Muscle of leg (tissue), 11 donors: ENCODE measurements around the gene B3GALT6. TPM values are rescaled to one million over a fixed set of nuclear protein-coding genes. Genes with fewer than 3 reads are reported as not detected.

ENCODE experiments used
- DNase-seq: peaks from one replicate; pipeline ENCODE4 v3.0.0; 2013
- H3K27ac ChIP-seq: one replicate; pipeline ENCODE4 v1.5.1; 2013; ENCODE audit warnings: mild to moderate bottlenecking, low read length, control low read depth
- H3K27me3 ChIP-seq: one replicate; pipeline ENCODE4 v1.6.1; 2013; ENCODE audit warnings: low read length; ENCODE audit not compliant: control insufficient read depth, insufficient read depth
- H3K36me3 ChIP-seq: one replicate; pipeline ENCODE4 v1.6.1; 2013; ENCODE audit warnings: low read length; ENCODE audit not compliant: control insufficient read depth, insufficient read depth
- H3K4me1 ChIP-seq: one replicate; pipeline ENCODE4 v1.6.1; 2013; ENCODE audit warnings: low read length; ENCODE audit not compliant: control insufficient read depth, insufficient read depth
- H3K4me3 ChIP-seq: one replicate; pipeline ENCODE4 v1.5.1; 2013; ENCODE audit warnings: low read length, control low read depth
- H3K9me3 ChIP-seq: replicated peaks from 2 replicates; pipeline ENCODE4 v1.6.1; 2013; ENCODE audit warnings: low read depth, low read length; ENCODE audit not compliant: control insufficient read depth
- WGBS: methylation state at CpG from one replicate; pipeline ENCODE4 v1.1.5; 2013; ENCODE audit warnings: missing lambda C conversion rate; ENCODE audit not compliant: insufficient coverage; 5-methylcytosine and 5-hydroxymethylcytosine counted together
- polyA plus RNA-seq, 8 donors: library from polyadenylated mRNA; unstranded; fragments of 120-200 nt; gene quantifications; one replicate each; pipeline versions ENCODE4 v1.2.1 to v1.2.3, GENCODE V29; 2013; ENCODE audit warnings: inconsistent platforms in 1 of 8, low replicate concordance in 1 of 8; ENCODE audit not compliant: insufficient read length in 8 of 8, insufficient read depth in 1 of 8
- total RNA-seq: library from RNA; stranded (reverse); fragments of 120-200 nt; gene quantifications from one replicate; pipeline ENCODE4 v1.2.4, GENCODE V29; 2013

The B3GALT6 gene
- total and polyA plus RNA-seq, 9 donors = 19.0 to 22.8 (median 21.2) TPM

GRCh38 chr1:1239614-1240347 is 7.7 kb downstream of the B3GALT6 start:
- no peak for DNase-seq
- Histone ChIP-seq H3K4me1 (peaks cover 55% of the 10 kb centered on the region), H3K9me3 (no peaks in the 10 kb centered on the region), H3K36me3 (peaks cover 6% of the 10 kb centered on the region), H3K4me3 (no peak overlapping the region), H3K27me3 (peaks cover 47% of the 10 kb centered on the region), H3K27ac (no peak overlapping the region)
- WGBS = 31% methylated on average over 24 of the region's 30 CpGs

GRCh38 chr1:1240348-1240732 is 8.3 kb downstream of the B3GALT6 start:
- H3K27ac ChIP-seq = no peak overlapping the region
- peaks cover 49% of the 10 kb centered on the region for H3K27me3 ChIP-seq
- H3K9me3 ChIP-seq = no peaks in the 10 kb centered on the region
- H3K4me3 ChIP-seq = no peak overlapping the region
- peaks cover under 1% of the 10 kb centered on the region for H3K36me3 ChIP-seq
- peaks cover 51% of the 10 kb centered on the region for H3K4me1 ChIP-seq
- DNase-seq = no peak
- no CpG with 5 or more reads among the region's 11 CpGs for WGBS

DNA sequence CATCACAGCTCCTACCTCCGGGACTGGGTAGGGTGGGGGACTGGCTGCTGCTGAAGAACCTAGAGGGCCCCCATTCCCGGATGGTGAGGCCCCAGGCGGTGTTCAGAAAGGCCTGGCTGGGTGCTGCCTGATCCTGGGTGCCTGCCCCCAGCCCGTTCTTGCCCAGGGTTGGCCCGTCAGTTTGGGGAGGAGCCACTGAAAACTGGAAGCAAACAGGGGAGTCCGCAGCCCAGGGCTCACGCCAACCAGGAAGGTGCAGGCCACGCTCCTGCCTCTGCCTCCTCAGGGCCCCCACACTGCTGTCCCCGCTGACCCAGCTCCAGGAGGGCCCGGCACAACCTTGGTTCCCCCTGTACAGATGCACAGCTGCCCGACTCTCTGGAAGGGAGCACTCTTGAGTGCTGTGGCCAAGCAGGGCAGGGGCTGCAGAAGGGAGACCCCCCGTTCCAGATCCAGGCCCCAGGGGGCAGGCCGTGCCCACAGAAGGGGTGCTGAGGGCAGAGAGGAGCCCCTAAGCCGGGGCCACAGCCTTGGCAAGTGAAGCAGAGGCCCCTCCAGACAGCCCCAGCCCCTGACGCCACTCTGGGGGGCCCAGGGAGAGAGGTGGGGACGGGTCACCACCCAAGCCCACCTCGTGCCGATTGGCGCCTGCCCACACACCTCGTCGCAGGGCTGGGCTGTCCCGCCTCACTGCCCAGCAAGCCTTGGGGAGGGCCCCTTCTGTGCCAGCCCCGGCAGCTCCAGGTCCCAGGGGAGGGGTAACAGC is 9.0 kb downstream of the B3GALT6 start:
- Histone ChIP-seq H3K9me3 (no peaks in the 10 kb centered on the region), H3K4me1 (peaks cover 51% of the 10 kb centered on the region), H3K27me3 (peaks cover 55% of the 10 kb centered on the region), H3K27ac (no peak overlapping the region), H3K36me3 (no peaks in the 10 kb centered on the region), H3K4me3 (no peak overlapping the region)
- no peak for DNase-seq
- 63% methylated on average over 20 of the region's 23 CpGs for WGBS

GRCh38 chr1:1241588-1242219 is 9.7 kb downstream of the B3GALT6 start:
- H3K27ac ChIP-seq = no peak overlapping the region
- WGBS = 82% methylated on average over 22 of the region's 26 CpGs
- H3K36me3 ChIP-seq = no peaks in the 10 kb centered on the region
- peaks cover 48% of the 10 kb centered on the region for H3K4me1 ChIP-seq
- no peak overlapping the region for H3K4me3 ChIP-seq
- DNase-seq = no peak
- no peaks in the 10 kb centered on the region for H3K9me3 ChIP-seq
- peaks cover 59% of the 10 kb centered on the region for H3K27me3 ChIP-seq

DNA sequence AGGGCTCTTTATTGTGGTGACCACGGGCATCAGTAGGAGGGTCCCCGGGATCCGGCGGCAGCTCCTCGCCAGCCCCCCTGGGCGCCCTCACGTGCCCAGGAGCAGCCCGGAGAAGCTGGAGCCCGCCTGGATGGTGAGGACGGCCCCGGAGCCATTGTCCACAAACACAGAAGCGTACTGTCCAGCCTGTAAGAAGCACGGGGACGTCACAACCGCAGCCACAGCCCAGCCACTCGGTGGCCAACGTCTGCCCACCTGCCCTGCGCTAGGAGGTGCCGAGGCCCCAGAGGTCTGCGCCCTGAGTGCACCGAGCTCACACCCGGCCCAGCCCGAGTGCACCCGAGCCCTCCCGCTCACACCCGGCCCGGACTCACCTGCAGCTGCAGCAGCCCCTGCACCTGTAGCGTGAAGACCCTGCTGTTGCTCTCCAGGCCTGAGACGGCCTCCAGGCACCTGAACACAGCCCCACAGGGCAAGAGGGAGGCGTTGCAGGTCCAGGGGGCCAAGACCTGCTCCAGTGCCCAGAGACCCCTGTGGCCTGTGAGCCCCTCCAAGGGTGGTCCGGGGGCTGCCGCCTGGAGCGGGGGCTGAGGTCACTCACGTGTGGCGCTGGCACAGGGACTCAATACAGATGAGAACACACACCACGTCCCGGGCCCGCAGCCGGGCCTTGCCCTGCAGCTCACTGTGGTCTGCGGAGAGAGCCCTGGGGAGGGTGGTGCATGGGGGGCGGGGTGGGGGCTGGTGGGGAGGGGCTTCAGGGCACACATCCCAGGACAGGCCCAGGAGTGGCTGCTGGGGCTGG is 10.6 kb downstream of the B3GALT6 start:
- Histone ChIP-seq H3K27me3 (peaks cover 64% of the 10 kb centered on the region), H3K4me1 (peaks cover 44% of the 10 kb centered on the region)

GRCh38 chr1:1243266-1243660 is 11.2 kb downstream of the B3GALT6 start:
- WGBS = 88% methylated on average over 18 of the region's 23 CpGs
- Histone ChIP-seq H3K4me3 (no peak overlapping the region), H3K27me3 (peaks cover 63% of the 10 kb centered on the region), H3K4me1 (peaks cover 38% of the 10 kb centered on the region), H3K9me3 (no peaks in the 10 kb centered on the region), H3K27ac (no peak overlapping the region), H3K36me3 (no peaks in the 10 kb centered on the region)
- no peak for DNase-seq

More for the DNA sequence above, 10.6 kb downstream of the B3GALT6 start:
- Histone ChIP-seq H3K27ac (no peak overlapping the region), H3K4me3 (no peak overlapping the region), H3K36me3 (no peaks in the 10 kb centered on the region), H3K9me3 (no peaks in the 10 kb centered on the region)
- WGBS = 82% methylated on average over 35 of the region's 41 CpGs
- no peak for DNase-seq

DNA sequence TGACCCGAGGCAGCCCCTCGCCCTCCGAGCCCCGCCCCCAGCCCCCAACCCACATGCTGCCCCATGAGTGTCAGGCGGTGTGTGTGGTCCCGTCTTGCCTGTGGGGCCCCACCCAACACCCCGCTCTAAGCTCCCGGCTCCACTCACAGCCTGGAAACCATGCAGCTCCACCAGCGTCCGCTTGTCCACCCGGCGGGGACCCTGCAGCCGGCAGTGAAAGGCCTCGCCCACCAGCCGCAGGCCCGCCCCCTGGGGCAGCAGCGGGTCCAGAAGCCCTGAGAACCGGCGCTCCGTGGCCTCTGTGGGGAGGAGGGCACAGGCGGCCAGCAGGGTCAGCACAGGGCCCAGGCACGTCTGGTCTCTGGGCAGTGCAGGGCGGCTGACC is 11.8 kb downstream of the B3GALT6 start:
- Histone ChIP-seq H3K27ac (no peak overlapping the region), H3K4me3 (no peak overlapping the region), H3K9me3 (no peaks in the 10 kb centered on the region), H3K36me3 (no peaks in the 10 kb centered on the region), H3K4me1 (peaks cover 33% of the 10 kb centered on the region), H3K27me3 (peaks cover 57% of the 10 kb centered on the region)
- DNase-seq = no peak
- WGBS = 38% methylated on average over 18 of the region's 23 CpGs

- no peak for DNase-seq
- whole genome bisulfite sequencing = 41% methylated on average over 27 of the region's 30 CpGs
- peaks cover 52% of the 10 kb centered on the region for H3K27me3 ChIP-seq
Observed at GRCh38 chr1:1244192-1244811, 12.3 kb downstream of the B3GALT6 start.

GRCh38 chr1:1245178-1245816 is 13.3 kb downstream of the B3GALT6 start:
- peaks cover 42% of the 10 kb centered on the region for H3K27me3 ChIP-seq
- 45% methylated on average over 14 of the region's 23 CpGs for WGBS
- DNase-seq = no peak
- no peak overlapping the region for H3K4me3 ChIP-seq
- H3K36me3 ChIP-seq = no peaks in the 10 kb centered on the region
- no peak overlapping the region for H3K27ac ChIP-seq
- H3K4me1 ChIP-seq = peaks cover 20% of the 10 kb centered on the region
- no peaks in the 10 kb centered on the region for H3K9me3 ChIP-seq

More at GRCh38 chr1:1244192-1244811, 12.3 kb downstream of the B3GALT6 start:
- no peak overlapping the region for H3K27ac ChIP-seq
- no peak overlapping the region for H3K4me3 ChIP-seq
- H3K9me3 ChIP-seq = no peaks in the 10 kb centered on the region
- H3K4me1 ChIP-seq = peaks cover 28% of the 10 kb centered on the region
- H3K36me3 ChIP-seq = no peaks in the 10 kb centered on the region
